Measurements from ENCODE around the gene ATG9B. TPM values are rescaled to one million over a fixed set of nuclear protein-coding genes. Genes with fewer than 3 reads are reported as not detected.

Gene ATG9B
- total RNA-seq, 6 experiments from 2014 or later = 0.11 to 0.94 (median 0.18) TPM

DNA sequence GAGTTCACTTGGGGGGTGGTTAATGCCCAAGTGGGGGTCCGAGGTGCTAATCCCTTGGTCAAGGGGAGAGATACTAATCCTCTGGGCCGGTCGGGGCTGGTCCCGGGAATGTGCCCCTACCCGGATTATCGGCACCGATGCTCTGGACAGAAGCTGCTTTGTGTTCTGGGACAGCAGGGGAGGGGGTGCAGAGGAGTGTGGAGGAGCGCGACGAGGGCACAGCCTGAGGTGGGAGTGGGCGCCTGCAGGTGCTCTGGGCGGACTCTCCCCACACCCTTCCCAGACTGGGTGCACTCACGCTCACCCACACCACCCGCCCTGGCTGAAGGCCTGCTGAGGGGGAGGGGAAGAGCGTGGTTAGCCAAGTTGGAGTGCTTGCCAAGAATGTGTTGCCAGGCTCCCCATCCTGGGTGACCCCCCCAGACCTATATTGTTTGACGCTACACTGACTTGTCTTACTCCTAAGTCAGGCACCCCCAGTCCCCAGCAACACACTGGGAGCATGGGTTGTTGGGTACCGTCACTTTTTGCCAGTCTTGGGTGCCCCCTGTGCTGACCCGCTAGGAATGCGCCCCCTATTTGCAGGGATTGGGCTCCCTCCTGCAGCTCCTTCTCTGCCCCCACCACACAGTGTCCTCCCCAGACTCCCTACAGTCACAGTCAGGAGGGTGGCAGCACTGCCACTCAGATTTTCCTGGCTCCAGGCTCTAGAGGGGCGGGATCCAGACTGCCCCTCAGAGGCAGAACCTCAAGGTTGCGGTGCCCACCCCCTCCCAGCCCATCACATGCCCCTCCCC is 36.3 kb upstream of the ATG9B start:
- TF ChIP-seq, protein P1, sequence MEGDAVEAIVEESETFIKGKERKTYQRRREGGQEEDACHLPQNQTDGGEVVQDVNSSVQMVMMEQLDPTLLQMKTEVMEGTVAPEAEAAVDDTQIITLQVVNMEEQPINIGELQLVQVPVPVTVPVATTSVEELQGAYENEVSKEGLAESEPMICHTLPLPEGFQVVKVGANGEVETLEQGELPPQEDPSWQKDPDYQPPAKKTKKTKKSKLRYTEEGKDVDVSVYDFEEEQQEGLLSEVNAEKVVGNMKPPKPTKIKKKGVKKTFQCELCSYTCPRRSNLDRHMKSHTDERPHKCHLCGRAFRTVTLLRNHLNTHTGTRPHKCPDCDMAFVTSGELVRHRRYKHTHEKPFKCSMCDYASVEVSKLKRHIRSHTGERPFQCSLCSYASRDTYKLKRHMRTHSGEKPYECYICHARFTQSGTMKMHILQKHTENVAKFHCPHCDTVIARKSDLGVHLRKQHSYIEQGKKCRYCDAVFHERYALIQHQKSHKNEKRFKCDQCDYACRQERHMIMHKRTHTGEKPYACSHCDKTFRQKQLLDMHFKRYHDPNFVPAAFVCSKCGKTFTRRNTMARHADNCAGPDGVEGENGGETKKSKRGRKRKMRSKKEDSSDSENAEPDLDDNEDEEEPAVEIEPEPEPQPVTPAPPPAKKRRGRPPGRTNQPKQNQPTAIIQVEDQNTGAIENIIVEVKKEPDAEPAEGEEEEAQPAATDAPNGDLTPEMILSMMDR (IDR thresholded peaks at IDR 0.05) = peak; percentile 58
- no peaks in the 10 kb centered on the region; the same call in 1 of the 2 replicates for H3K27me3 Mint-ChIP-seq (ENCODE audit: insufficient read depth)
- peak overlapping the region; percentile 70 for H3K27ac Mint-ChIP-seq
- DNase-seq = no peak
- peak overlapping the region; percentile 97 for H3K4me3 Mint-ChIP-seq
- no peaks in the 10 kb centered on the region for H3K9me3 Mint-ChIP-seq
- peaks cover 4% of the 10 kb centered on the region for H3K36me3 Mint-ChIP-seq (ENCODE audit: low read depth)
- peaks cover 54% of the 10 kb centered on the region for H3K4me1 Mint-ChIP-seq (ENCODE audit: low read depth)

DNA sequence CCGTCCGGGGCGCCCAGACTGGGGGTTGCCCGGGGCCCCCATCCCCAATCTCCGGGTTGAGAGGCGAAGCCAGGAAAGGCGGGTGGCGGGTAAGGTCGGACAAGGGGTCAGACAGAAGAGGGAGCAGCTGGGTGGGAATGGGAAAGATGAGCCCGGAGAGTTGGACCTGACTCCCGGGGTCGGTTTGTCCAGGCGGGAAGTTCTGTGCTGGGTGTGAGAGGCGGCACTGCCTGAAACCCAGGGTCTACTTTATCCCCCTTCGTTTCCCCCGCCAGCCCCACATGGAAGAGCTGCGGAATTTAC is 35.8 kb upstream of the ATG9B start:
- no peak for DNase-seq
- Mint-ChIP-seq H3K36me3 (ENCODE audit: low read depth) (no peaks in the 10 kb centered on the region), H3K27ac (peak overlapping the region; percentile 70), H3K4me3 (peak overlapping the region; percentile 97), H3K4me1 (ENCODE audit: low read depth) (peaks cover 54% of the 10 kb centered on the region), H3K27me3 (ENCODE audit: insufficient read depth) (no peaks in the 10 kb centered on the region; the same call in 1 of the 2 replicates), H3K9me3 (no peaks in the 10 kb centered on the region)
- TF ChIP-seq, protein P1 (IDR thresholded peaks at IDR 0.05) = peak; percentile 34

DNA sequence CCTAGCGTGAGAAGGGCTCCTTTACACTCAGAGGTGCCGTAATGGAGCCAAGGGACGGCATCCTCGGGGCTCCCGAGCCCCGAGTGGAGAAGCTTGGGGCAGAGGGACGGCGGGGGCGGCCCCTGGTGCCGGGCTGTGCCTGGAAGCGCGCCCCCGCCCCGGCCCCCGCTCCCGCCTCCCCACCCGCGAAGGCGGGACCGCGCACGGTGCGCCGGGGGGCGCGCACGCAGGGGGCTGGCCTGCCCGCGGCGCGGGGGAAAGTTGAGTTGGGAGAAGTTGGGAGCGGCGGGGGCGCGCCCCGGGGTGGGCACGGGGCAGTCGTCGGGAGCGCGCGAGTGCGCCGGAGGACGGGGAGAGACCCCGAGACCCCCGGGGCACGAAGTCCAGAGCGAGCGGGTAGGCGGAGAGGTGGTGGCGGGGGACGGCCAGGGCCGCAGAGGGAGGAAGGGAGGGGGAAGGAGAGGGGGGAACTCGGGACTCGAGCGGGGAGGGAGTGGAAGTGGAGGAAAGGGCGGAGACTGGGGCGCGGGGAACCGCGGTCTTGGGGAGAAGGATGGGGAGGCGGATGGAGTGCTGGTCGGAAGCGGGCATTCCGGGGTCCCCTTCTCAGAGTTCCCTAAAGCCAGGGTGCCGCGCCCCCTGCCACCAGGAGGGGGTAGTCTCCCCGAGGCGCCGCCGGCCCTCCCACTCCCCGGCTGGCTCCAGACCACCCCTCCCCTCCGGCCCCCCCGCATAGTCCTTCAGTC is 35.2 kb upstream of the ATG9B start, which contains the start of gene SLC4A2:
Gene SLC4A2, plus strand, starts transcription at position 223 of the 746 bp plus-strand sequence. CDS start 2,399 bp downstream, outside the sequence.
- no peaks in the 10 kb centered on the region for H3K36me3 Mint-ChIP-seq (ENCODE audit: low read depth)
- H3K4me3 Mint-ChIP-seq = peak within 1 kb of the TSS; percentile 97
- TF ChIP-seq, protein P1 (IDR thresholded peaks at IDR 0.05) = peak; percentile 80
- peak within 1 kb of the TSS; percentile 95 for H3K27ac Mint-ChIP-seq
- no peaks in the 10 kb centered on the region for H3K9me3 Mint-ChIP-seq
- H3K27me3 Mint-ChIP-seq (ENCODE audit: insufficient read depth) = no peaks in the 10 kb centered on the region; the same call in 1 of the 2 replicates
- H3K4me1 Mint-ChIP-seq (ENCODE audit: low read depth) = peaks cover 54% of the 10 kb centered on the region
- DNase-seq = peak; percentile 61

DNA sequence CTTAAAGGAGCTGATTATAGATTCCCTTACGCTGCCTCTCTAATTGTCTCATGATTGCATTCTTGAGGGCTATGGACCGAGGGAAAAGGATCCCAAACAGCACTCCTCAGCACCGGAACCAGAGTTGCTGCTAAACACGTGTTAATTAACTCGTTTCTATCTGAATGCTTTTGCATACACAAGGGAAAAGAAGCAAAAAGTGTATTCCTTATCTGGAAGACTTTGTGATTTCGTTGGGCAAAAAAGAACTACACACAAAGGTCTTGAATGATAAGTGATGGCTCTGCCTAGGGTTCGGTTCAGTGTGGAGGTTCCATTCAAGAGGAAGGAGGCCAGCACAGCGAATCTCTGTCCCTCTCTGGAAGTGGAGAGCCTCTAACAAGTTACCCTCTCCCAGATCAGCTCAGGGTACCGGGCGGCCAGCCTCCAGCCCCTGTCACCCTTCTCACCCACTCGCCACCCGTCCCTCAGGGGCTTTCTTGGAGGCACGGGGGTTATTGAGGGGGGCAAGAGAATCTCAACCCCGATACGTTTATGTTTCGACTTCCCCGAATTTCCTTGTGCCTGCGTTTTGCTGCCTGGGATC is 34.6 kb upstream of the ATG9B start:
- no peaks in the 10 kb centered on the region; the same call in 1 of the 2 replicates for H3K27me3 Mint-ChIP-seq (ENCODE audit: insufficient read depth)

More for the DNA sequence above, 34.6 kb upstream of the ATG9B start:
- Mint-ChIP-seq H3K27ac (peak overlapping the region; percentile 95), H3K36me3 (ENCODE audit: low read depth) (no peaks in the 10 kb centered on the region), H3K9me3 (no peaks in the 10 kb centered on the region), H3K4me3 (peak overlapping the region; percentile 97), H3K4me1 (ENCODE audit: low read depth) (peaks cover 54% of the 10 kb centered on the region)
- TF ChIP-seq, protein P1 (IDR thresholded peaks at IDR 0.05) = no peak
- no peak for DNase-seq
